Measurements from ENCODE around the gene NEK2. TPM values are rescaled to one million over a fixed set of nuclear protein-coding genes. Genes with fewer than 3 reads are reported as not detected.
"Not testable (repeated sequence)": the region's sequence is repeated elsewhere in the genome, so short reads cannot be mapped to it uniquely, and the experiment has no call there.

The NEK2 gene
- total RNA-seq, 1 donor from 2014 or later = 3.9 TPM

DNA sequence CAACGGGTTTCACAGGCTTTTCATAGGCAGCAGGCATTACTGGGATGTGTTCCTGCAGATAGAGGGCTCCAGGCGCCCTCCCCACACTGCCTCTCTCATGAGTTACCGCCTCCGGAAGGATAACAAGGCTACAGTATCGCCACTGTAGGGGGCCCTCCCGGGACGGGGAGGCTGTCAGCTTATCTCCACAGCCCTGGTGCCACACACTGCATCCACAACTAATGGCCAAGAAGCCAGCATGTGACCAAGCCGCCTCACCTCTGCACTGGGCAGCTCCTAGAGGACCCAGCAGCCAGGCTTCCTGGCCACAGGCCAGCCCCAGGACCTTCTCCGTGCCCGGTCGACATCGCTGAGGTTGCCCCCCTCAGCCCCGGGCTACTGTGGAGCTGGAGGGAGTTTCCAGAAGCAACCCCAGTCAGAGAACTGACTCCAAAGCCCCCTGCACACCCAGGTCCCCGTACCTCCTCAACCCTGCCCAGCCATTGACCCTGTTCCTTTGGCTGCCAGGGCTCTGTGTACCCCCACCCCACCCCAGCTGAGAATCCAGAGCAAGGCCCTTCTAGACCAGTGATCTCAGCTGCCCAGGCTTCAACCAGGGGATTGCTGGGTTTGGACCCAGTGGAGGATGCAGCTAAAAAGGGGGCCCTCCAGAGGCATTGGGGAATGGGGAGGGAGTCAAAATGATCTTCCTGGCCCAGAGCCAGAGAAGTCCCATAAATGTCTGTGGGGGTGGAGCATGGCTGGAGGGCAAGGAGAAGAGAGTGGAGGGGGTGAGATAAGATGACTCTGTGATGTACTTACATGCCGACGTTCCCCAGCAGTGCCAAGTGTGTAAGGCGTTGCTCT lies 45.0 kb downstream of the NEK2 start:
- peaks cover 10% of the 10 kb centered on the region for H3K27me3 Mint-ChIP-seq (ENCODE audit: unreplicated experiment)
- H3K4me1 Mint-ChIP-seq (ENCODE audit: unreplicated experiment) = no peaks in the 10 kb centered on the region
- H3K36me3 Mint-ChIP-seq (ENCODE audit: low read depth, unreplicated experiment) = no peaks in the 10 kb centered on the region
- TF ChIP-seq, protein P1, sequence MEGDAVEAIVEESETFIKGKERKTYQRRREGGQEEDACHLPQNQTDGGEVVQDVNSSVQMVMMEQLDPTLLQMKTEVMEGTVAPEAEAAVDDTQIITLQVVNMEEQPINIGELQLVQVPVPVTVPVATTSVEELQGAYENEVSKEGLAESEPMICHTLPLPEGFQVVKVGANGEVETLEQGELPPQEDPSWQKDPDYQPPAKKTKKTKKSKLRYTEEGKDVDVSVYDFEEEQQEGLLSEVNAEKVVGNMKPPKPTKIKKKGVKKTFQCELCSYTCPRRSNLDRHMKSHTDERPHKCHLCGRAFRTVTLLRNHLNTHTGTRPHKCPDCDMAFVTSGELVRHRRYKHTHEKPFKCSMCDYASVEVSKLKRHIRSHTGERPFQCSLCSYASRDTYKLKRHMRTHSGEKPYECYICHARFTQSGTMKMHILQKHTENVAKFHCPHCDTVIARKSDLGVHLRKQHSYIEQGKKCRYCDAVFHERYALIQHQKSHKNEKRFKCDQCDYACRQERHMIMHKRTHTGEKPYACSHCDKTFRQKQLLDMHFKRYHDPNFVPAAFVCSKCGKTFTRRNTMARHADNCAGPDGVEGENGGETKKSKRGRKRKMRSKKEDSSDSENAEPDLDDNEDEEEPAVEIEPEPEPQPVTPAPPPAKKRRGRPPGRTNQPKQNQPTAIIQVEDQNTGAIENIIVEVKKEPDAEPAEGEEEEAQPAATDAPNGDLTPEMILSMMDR (IDR thresholded peaks at IDR 0.05; ENCODE audit: unreplicated experiment) = no peak
- no peaks in the 10 kb centered on the region for H3K9me3 Mint-ChIP-seq (ENCODE audit: unreplicated experiment)
- no peak overlapping the region for H3K4me3 Mint-ChIP-seq (ENCODE audit: unreplicated experiment)
- H3K27ac Mint-ChIP-seq (ENCODE audit: unreplicated experiment) = no peak overlapping the region
- DNase-seq (ENCODE audit: low spot score) = no peak

DNA sequence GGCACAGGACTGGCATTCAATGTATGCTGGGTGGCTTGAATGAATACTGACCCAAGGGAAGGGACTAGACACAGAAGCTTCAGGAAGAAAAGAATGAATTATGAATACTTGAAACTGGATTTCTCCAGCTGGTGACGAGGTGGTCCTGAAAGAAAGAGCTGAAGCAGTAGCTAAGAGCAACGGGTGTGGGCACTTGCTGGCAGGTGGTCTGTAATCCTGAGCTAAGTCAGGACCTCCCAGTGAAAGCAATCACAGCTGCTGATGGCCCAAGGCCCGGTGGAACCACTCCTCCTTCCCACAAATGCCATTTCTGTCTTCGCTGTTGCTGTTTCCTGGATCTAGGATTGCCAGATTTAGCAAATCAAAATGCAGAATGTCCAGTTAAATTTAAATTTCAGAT lies 47.0 kb downstream of the NEK2 start:
- no peak overlapping the region for H3K4me3 Mint-ChIP-seq (ENCODE audit: unreplicated experiment)
- H3K9me3 Mint-ChIP-seq (ENCODE audit: unreplicated experiment) = no peaks in the 10 kb centered on the region
- H3K27me3 Mint-ChIP-seq (ENCODE audit: unreplicated experiment) = peaks cover 9% of the 10 kb centered on the region
- peaks cover 5% of the 10 kb centered on the region for H3K4me1 Mint-ChIP-seq (ENCODE audit: unreplicated experiment)
- DNase-seq (ENCODE audit: low spot score) = no peak
- no peak overlapping the region for H3K27ac Mint-ChIP-seq (ENCODE audit: unreplicated experiment)
- TF ChIP-seq, protein P1 (IDR thresholded peaks at IDR 0.05; ENCODE audit: unreplicated experiment) = no peak
- no peaks in the 10 kb centered on the region for H3K36me3 Mint-ChIP-seq (ENCODE audit: low read depth, unreplicated experiment)

DNA sequence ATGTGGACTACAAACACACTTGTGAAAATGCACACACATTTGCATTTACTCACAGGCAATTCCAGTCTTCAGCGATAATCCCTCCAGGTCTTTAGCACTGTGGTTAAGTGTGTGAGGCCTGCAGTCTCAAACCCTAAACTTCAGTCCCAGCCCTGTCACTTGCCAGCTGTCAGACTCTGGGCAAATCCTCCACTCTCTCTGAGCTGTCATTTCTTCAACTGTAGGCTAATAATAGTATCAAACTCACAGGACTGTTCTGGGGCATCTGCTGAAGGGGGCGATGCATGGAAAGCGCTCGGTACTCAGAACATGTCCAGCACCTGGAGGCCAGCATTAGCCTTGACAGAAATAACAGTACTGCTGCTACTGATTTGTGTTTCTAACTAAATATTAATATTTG lies 48.2 kb downstream of the NEK2 start:
- no peak overlapping the region for H3K4me3 Mint-ChIP-seq (ENCODE audit: unreplicated experiment)
- H3K9me3 Mint-ChIP-seq (ENCODE audit: unreplicated experiment) = no peaks in the 10 kb centered on the region
- no peak for DNase-seq (ENCODE audit: low spot score)
- no peaks in the 10 kb centered on the region for H3K36me3 Mint-ChIP-seq (ENCODE audit: low read depth, unreplicated experiment)
- H3K27ac Mint-ChIP-seq (ENCODE audit: unreplicated experiment) = no peak overlapping the region
- peaks cover 10% of the 10 kb centered on the region for H3K27me3 Mint-ChIP-seq (ENCODE audit: unreplicated experiment)
- H3K4me1 Mint-ChIP-seq (ENCODE audit: unreplicated experiment) = peaks cover 8% of the 10 kb centered on the region
- TF ChIP-seq, protein P1 (IDR thresholded peaks at IDR 0.05; ENCODE audit: unreplicated experiment) = no peak

DNA sequence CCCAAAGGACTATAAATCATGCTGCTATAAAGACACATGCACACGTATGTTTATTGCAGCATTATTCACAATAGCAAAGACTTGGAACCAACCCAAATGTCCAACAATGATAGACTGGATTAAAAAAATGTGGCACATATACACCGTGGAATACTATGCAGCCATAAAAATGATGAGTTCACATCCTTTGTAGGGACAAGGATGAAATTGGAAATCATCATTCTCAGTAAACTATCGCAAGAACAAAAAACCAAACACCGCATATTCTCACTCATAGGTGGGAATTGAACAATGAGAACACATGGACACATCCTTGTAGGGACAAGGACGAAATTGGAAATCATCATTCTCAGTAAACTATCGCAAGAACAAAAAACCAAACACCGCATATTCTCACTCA lies 49.6 kb downstream of the NEK2 start:
- H3K36me3 Mint-ChIP-seq (ENCODE audit: low read depth, unreplicated experiment); DNase-seq (ENCODE audit: low spot score); H3K4me1 Mint-ChIP-seq (ENCODE audit: unreplicated experiment); H3K27ac Mint-ChIP-seq (ENCODE audit: unreplicated experiment); H3K9me3 Mint-ChIP-seq (ENCODE audit: unreplicated experiment); H3K4me3 Mint-ChIP-seq (ENCODE audit: unreplicated experiment); H3K27me3 Mint-ChIP-seq (ENCODE audit: unreplicated experiment): not testable (repeated sequence)

DNA sequence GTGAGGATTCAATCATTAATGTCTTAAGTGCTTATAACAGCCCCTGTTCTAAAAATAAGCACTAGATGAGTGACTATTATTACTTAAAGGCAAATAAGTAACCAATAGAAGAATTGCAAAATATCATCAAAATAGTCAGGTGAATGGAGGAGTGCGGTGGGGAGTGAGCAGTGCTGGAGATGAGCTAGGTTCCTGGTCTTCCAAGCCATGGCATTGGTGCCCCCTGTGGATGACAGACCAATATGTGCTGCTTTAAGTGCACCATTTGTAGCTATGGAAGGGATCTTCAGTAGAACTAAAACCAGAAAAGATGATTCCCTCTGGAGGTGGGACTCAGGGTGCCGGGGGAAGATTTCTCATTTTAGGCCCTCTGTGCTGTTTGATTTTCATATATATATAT lies 50.4 kb downstream of the NEK2 start:
- no peaks in the 10 kb centered on the region for H3K9me3 Mint-ChIP-seq (ENCODE audit: unreplicated experiment)
- TF ChIP-seq, protein P1 (IDR thresholded peaks at IDR 0.05; ENCODE audit: unreplicated experiment) = no peak
- no peak overlapping the region for H3K4me3 Mint-ChIP-seq (ENCODE audit: unreplicated experiment)
- peaks cover 8% of the 10 kb centered on the region for H3K4me1 Mint-ChIP-seq (ENCODE audit: unreplicated experiment)
- no peaks in the 10 kb centered on the region for H3K36me3 Mint-ChIP-seq (ENCODE audit: low read depth, unreplicated experiment)
- DNase-seq (ENCODE audit: low spot score) = no peak
- peaks cover 4% of the 10 kb centered on the region for H3K27me3 Mint-ChIP-seq (ENCODE audit: unreplicated experiment)
- H3K27ac Mint-ChIP-seq (ENCODE audit: unreplicated experiment) = no peak overlapping the region

Data from endothelial cell (in vitro differentiated cells).